Stimulated activated CD4-positive, alpha-beta T cell treated with anti-CD3 and anti-CD28 coated beads, Interleukin-12 subunit alpha, Interleukin-12 subunit beta, amount 100 ng/mL, for 4 hours (primary cell): ENCODE results near the gene TCEAL6.
"Not testable (repeated sequence)": the region's sequence is repeated elsewhere in the genome, so short reads cannot be mapped to it uniquely, and the experiment has no call there.

Experiments used
- DNase-seq: peaks from one replicate; pipeline ENCODE4 v3.0.0-alpha.2; 2020

Gene TCEAL6

DNA sequence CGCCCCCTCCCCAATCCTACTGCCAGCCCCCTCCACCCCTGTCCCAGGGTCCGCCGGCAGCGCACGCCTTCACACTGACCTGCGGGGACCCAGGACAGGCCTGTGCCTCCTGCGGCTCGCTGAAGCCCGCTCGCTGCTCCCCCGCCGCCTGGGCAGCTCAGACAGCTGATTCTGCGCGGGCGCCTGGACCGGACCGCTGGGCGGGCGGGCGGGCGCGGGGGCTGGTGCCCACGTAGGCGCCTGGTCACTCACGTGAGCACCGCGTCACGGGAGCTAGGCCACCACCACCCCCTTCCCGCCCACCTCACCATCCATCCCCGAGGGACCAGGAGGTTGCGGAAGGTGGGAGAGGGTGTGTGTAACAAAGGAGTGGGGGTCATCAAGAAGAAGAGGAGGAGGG lies at the start of gene TCEAL6:
Gene TCEAL6, minus strand, starts transcription at position 208 of the 400 bp plus-strand sequence.
- DNase-seq = not testable (repeated sequence)

DNA sequence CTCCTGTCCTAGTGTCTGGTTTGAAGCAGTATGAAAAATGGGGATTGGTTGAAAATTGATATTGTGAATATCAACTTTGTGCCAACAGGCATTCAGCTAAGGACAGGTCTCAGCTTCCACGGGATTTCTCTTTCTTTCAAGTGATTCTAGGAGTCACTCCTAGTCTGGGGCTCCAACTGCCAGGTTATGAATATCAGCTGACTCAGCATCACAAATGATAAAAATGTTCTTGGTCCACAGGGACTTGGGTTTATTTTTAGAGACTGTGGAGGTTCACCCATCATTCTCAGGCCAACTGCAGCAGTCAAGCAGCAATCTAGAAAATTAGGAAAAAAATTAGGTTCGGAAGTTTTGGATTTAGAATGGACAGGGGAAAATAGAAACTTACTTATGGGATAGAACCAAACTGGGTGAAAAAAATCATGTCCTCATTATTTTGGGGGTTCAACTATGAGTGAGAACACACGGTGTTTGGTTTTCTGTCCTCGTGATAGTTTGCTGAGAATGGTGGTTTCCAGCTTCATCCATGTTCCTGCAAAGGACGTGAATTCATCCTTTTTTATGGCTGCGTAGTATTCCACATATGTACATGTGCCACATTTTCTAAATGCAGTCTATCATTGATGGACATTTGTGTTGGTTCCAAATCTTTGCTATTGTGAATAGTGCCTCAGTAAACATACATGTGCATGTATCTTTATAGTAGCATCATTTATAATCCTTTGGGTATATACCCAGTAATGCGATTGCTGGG lies 43.9 kb upstream of the TCEAL6 start:
- DNase-seq = no peak

DNA sequence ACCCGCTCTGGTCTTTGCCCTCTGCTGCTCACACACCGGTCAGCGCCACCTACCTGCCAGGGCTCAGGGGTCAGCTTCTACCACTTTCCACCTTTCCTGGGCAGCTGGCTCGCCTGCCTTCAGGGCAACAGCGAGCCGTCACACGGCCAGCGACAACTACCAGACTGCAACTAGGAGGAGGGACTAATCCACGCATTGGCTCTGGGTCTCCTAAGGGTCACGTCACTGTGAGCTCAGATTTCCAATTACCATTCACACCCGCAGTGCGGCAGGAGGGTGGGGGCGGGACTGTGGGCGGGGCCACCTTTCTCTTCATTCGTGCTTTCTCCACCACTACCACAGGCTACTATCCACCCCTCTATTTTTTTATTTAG lies 13.5 kb upstream of the TCEAL6 start, which contains the start of gene BEX5:
Gene BEX5, minus strand, starts transcription at position 172 of the 374 bp plus-strand sequence. CDS start 1,712 bp downstream, outside the sequence.
- peak; percentile 37 for DNase-seq

DNA sequence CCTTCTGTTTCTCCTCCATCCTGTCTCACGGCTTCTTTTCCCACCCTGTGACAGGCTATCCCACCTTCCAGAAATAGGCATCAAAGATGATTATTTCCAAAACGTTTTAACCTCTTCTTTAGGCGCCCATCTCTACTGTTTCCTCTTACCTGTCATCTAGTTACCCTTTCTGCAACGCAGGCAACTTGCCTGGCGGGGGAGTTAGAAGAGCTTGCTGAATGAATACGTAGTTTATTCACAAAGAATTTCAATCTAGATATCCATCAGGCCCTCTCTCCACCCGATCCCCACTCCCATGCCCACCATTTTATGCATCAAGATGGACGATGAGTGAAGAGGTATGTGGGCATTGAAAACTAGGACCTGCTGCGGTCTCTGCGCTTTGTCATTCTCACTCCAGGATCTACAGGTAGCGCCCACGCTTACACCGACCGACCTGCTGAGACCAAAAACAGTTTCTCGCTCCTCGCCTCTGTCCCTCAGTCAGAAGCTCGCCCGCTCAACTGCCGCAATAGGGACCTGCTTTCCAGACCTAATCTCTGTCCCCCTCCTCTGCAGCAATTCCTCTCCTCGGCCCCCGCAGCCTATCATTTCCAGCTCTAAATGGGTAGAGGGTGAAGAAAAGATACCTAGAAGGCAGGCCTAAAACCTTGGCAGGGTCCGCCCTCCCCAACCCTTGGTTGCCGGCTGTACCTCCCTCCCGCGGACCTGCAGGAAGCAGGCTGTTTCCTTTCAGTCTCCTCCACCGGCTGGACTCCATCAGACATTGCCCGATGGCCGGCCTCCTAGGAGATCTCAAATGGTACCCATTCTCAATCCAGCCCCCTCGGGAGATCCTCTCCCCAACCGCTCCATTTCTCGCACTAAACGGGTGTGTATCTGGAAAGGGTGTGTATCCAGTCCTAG lies 12.9 kb upstream of the TCEAL6 start:
- no peak for DNase-seq

DNA sequence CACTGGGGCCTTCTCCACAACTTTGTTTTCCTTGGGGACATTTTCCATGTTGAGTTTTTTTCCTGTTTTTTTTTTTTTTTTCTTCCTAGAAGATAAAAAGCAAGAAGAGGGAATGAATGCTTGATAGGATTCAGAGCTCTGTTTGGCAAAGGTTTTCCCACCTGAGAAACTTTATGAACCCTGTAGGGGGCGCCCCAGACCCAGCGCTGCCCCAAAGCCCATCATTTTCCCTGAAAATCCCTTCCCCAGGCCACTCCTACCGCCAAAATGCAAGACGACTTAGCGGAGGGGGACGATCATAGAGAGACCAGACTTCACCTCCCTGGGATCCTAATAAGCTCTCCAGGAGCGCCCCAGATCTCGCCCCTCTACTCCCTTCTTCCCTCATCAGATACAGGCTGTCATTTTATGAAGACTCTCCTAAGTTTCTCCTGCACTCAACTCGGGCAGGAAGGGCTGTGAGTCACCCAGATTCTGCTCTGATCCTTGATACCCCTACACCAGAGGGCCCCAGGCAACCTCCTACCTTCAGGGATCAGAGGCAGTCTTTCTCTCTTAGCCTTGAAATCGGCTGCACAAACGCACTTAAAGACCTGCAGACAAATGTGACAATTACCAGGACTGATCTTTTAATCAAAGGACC lies 12.1 kb upstream of the TCEAL6 start:
- DNase-seq = no peak

DNA sequence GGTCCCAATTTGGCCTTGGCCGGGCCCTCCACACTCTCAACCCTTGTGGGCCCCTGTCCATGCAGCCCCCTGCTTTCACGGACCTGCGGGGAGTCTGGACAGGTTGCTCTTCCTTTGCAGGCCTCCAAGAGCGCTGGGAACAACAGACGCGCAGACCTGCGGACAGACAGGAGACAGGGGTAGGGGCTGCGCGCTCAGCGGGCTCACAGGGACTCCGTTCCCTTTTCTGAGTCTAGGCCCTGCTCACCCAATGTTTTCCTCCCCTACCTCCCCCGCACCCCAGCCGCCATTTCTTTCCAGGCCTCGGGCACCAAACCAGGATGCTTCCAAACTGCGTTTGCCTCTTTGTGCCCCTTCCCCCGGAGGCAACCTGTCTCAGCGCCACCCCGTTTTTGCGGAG lies 650 bp downstream of the TCEAL6 start:
- not testable (repeated sequence) for DNase-seq

DNA sequence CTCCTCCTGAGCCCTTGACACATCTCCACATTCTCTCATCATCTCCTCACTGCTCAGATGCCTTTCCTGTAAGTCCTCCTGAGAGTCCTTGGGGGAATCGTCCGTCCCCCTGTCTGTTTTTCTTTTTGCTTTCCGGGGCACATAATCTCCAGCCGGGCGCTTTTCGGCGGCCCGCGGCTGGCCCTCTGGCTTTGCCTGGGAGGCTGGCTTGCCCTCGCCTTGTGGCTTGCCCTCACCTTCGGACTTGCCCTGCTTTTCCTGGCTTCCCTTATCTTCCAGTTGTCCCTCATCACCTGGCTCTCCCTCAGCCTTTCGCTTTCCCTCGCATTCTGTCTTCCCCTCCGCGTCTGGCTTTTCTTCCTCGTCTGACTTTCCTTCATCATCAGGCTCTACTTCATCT lies 1.4 kb downstream of the TCEAL6 start:
- DNase-seq = not testable (repeated sequence)

DNA sequence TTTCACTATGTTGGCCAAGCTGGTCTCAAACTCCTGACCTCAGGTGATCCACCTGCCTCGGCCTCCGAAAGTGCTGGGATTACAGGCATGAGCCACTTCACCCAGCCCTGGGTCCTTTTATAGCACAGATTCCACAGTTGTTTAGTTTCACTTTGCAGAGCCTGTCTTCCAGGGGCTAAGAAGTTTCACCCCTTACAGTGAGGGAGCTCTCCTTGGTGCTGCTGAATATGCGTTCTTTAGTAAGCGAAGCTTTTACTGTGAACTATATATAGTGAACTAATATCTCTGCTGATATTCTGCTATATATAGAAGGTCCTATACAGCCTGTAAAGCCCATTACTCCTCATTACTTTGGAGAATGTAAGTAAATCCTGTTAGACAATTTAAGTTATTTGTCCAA lies 4.2 kb downstream of the TCEAL6 start:
- no peak for DNase-seq

DNA sequence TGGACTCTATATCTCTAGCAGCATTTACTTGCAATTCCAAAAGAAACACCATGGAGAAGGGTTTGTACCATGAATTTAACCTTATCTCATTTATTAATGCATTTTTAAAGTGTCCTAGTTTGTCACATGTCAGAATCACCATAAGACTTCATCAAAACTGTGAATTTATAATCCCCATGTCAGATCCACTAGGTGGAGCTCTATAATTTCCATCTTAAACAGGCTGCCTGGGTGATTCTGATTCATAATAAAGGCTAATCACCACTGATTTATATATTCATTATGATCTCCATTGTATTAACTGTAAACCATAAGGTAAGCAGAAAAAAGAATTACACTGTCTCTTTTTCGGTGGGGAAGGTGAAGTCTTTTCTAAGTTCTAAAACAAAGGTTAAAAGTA lies 12.8 kb downstream of the TCEAL6 start:
- no peak for DNase-seq

DNA sequence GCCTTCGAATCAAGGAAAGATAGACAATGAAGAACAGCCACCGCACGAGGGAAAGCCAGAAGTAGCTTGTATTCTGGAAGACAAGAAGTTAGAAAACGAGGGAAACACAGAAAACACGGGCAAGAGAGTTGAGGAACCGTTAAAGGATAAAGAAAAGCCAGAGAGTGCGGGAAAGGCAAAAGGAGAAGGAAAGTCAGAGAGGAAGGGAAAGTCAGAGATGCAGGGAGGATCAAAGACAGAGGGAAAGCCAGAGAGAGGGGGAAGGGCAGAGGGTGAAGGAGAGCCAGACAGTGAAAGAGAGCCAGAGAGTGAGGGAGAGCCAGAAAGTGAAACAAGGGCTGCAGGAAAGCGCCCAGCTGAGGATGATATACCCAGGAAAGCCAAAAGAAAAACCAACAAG lies 15.4 kb downstream of the TCEAL6 start:
- DNase-seq = no peak

DNA sequence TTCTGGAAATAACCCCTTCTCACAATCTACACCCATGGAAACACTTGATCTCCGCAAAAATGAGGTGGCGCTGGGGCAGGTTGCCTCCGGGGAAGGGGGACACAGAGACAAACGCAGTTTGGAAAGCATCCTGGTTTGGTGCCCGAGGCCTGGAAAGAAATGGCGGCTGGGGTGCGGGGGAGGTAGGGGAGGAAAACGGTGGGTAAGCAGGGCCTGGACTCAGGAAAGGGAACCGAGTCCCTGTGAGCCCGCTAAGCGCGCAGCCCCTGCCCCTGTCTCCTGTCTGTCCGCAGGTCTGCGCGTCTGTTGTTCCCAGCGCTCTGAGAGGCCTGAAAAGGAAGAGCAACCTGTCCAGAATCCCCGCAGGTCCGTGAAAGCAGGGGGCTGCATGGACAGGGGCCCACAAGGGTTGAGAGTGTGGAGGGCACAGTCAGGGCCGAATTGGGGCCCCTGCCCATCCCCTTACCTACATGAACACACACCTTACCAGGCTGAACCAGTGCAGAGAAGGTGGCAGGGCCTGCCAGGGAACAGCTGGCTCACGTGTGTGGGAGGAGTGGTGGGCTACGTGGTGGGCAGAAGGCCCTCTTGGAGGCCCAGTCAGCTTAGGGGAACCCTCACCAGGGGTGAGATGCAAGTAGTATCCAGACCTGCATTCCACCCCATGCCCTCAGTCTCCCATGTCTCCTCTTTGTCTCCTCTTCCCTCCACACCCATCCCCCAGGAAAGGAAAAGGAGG lies 16.0 kb downstream of the TCEAL6 start:
- not testable (repeated sequence) for DNase-seq

DNA sequence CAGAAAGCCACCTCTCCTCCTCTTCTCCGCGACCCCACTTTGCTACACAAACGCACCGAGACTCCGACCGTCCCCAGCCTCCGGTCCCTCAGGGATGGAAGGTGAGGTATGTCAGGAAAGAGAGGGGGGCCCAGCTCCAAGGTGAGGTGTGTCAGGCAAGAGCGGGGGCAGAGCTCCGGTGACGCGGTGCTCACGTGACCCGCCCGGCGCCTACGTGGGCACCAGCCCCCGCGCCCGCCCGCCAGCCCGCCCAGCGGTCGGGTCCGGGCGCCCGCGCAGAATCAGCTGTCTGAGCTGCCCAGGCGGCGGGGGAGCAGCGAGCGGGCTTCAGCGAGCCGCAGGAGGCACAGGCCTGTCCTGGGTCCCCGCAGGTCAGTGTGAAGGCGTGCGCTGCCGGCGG lies 16.8 kb downstream of the TCEAL6 start, which contains the start of gene TCEAL2:
Gene TCEAL2, plus strand, starts transcription at position 244 of the 400 bp plus-strand sequence. CDS start 1,152 bp downstream, outside the sequence.
- DNase-seq = not testable (repeated sequence)

DNA sequence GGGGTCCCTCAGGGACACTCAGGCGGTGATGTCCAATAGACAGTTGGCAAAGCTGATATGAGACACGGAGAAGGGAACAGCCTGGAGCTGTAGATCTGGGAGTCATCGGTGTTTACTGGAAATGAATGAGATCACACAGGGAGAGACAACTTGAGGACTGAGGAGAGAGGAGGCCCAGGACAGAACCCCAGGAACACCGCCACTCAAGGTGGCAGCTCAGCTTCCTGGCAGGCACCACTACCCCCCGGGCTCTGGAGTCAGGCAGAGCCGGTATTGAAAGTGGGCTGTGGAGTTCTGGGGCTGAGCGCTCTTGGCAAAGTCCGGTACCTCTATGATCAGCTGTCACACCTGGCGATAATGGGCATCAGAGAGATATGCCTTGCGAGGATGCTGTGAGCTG lies 17.3 kb downstream of the TCEAL6 start:
- DNase-seq = not testable (repeated sequence)

DNA sequence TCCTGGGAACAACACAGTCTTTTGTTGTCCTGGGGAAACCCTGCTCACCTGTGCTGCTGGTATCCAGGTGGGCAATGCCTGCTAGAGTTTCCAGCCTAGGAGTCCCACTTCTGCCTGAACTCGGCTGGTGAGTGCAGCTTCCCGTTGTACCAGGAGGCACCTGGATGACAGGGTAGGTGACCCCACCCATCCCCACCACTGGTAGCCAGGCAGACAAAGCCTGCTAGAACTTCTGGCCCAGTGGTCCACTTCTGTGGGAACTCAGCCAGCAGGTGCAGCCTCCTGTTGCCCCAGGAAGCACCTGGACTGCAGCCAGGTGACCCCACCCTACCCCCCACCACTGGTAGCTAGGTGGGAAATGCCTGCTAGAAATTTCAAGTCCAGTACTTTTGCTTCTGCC lies 26.5 kb downstream of the TCEAL6 start:
- no peak for DNase-seq

DNA sequence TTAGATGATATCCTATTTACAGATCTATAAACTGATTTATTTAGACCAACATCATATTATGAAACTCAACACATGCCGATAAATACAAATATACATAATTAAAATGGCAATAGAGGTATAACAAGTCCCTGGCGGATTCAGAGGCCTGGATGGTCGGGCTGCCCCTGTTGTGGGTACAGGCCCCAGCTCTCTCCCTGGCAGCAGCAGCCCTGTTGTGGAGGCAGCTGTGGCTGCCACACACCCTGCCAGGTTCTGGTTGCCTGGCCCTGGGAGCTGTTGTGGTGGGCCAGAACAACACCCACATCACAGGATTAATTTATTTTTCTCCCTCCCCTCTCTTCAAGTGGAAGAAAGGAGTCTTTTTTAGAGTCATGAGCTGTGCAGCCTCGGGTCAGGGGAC lies 28.9 kb downstream of the TCEAL6 start:
- DNase-seq = no peak
